ENCODE results near the gene PGGT1B. TPM values are rescaled to one million over a fixed set of nuclear protein-coding genes. Genes with fewer than 3 reads are reported as not detected.

The PGGT1B gene
- total RNA-seq, 3 donors from 2014 or later (not counting 1 experiment from before 2014, with no cell fraction given) = 39.5 to 60.1 (median 46.1) TPM

DNA sequence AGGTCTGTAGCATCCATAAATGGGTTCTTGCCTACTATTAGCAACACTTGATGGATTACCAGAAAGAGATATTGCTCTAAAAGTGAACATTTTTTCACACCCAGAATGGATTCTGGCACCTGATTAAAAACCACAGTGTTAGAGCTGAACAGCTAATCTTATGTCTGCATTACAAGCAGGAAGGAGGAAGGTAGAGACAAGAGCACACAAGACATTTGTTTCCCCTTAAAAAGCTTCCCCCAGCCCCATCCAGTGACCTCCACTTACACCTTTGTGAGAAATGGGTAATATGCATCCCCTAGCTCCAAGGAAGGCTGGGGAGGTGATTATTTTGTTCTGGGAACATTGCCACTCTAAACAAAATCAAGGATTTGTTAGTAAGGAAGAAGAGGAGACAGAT is 80.9 kb downstream of the PGGT1B start:
- intact Hi-C loops (cut with micrococcal nuclease) = no loop called here
- DNase-seq (no peak), ATAC-seq (peak in 1 of 3 donors; percentile 32)
- Mint-ChIP-seq H3K27ac (no peak overlapping the region), H3K4me3 (no peak overlapping the region), H3K9me3 (no peaks in the 10 kb centered on the region), H3K27me3 (ENCODE audit: low read depth in 2 of 2) (peaks cover 69 to 74% of the 10 kb centered on the region in 2 donors), H3K4me1 (peaks cover 19 to 20% of the 10 kb centered on the region in 2 donors), H3K36me3 (no peaks in the 10 kb centered on the region)
- H3K36me3 ChIP-seq (ENCODE audit: control insufficient read depth, insufficient read depth, low read length) = no peaks in the 10 kb centered on the region
- no peak overlapping the region for H3K4me3 ChIP-seq (ENCODE audit: low read length)
- TF ChIP-seq, protein P1, sequence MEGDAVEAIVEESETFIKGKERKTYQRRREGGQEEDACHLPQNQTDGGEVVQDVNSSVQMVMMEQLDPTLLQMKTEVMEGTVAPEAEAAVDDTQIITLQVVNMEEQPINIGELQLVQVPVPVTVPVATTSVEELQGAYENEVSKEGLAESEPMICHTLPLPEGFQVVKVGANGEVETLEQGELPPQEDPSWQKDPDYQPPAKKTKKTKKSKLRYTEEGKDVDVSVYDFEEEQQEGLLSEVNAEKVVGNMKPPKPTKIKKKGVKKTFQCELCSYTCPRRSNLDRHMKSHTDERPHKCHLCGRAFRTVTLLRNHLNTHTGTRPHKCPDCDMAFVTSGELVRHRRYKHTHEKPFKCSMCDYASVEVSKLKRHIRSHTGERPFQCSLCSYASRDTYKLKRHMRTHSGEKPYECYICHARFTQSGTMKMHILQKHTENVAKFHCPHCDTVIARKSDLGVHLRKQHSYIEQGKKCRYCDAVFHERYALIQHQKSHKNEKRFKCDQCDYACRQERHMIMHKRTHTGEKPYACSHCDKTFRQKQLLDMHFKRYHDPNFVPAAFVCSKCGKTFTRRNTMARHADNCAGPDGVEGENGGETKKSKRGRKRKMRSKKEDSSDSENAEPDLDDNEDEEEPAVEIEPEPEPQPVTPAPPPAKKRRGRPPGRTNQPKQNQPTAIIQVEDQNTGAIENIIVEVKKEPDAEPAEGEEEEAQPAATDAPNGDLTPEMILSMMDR (IDR thresholded peaks at IDR 0.05) = no peak
- peaks cover 2% of the 10 kb centered on the region for H3K9me3 ChIP-seq (ENCODE audit: control insufficient read depth, insufficient read depth, low read length)
- no peak overlapping the region for H3K27ac ChIP-seq (ENCODE audit: low read length)
- H3K4me1 ChIP-seq (ENCODE audit: control insufficient read depth, insufficient read depth, low read length) = peaks cover 19% of the 10 kb centered on the region
- peaks cover 67% of the 10 kb centered on the region for H3K27me3 ChIP-seq (ENCODE audit: control insufficient read depth, insufficient read depth, low read length)

DNA sequence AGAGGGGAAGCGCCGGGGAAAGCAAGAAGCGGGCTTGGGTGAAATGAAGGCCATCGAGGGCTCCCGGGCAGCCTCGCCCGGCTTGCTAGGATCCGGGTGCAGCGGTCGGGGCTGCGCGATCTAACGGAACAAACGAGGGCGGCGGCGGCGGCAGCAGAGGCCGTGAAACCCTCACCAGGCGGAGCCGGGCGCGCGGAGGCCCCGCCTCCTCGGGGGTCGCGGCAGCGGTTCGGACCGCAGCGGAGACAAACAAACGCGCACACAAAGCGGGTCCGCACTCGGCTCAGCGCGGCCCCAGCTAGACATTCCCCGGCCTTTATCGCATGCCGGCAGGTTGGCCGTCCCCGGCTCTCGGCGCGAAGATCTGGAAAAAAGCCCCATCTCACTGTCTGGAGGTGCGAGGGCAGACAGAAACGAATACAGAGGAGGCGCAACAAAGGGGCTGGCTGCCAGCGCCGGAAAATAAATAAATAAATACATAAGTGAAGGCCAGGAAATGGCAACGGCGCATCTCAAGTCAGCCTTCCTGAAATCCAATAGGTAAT is 82.4 kb downstream of the PGGT1B start:
- peak; percentile 54 to 77 (median 74) for ATAC-seq
- intact Hi-C loops (cut with micrococcal nuclease) = no loop called here
- under 1% methylated on average over 54 of the region's 54 CpGs for WGBS (ENCODE audit: insufficient coverage)

DNA sequence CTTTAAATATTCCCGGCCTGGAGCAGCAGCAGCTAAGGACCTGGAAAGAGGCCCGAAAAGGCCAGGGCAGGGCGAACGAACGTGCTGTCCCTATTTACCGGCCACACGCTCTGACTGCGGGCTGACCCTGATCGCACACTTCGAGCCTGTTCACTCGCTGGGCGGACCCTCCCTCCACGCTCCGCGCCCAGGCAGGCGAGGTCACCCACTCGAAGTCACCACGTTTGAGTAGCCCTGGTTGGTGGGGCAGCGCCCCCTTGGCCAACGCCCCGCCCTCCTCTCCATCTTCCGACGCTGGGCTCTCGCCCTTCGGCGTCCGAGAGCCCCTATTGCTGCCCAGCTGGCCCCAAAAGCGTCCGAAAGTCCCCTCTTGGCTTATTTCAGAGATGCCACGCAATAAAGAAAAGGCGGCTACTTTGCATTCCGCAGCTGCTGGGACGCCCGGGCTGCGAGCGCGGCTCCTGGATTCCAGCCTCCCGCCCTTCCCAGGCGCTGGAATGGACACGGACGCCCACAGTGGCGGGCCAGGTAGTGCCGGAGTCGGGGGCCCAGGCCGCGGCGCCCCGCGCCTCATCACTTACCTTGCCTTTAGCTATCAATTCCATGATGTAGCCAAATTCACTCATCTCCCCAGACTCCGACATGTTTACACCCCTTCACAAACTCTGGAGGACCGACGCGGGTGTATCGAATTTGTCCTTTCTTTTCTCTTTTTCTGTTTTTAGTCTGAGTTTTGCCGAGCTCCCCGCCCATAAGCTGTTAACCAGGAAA is 83.1 kb downstream of the PGGT1B start:
- H3K4me3 ChIP-seq (ENCODE audit: low read length) = peak overlapping the region; percentile 47
- H3K4me1 Mint-ChIP-seq = peaks cover 19 to 20% of the 10 kb centered on the region in 2 donors
- DNase-seq = no peak

More for the DNA sequence above, 82.4 kb downstream of the PGGT1B start:
- Histone ChIP-seq H3K36me3 (ENCODE audit: control insufficient read depth, insufficient read depth, low read length) (no peaks in the 10 kb centered on the region), H3K4me3 (ENCODE audit: low read length) (peak overlapping the region; percentile 47), H3K9me3 (ENCODE audit: control insufficient read depth, insufficient read depth, low read length) (peaks cover 2% of the 10 kb centered on the region), H3K27me3 (ENCODE audit: control insufficient read depth, insufficient read depth, low read length) (peaks cover 76% of the 10 kb centered on the region), H3K4me1 (ENCODE audit: control insufficient read depth, insufficient read depth, low read length) (peaks cover 19% of the 10 kb centered on the region), H3K27ac (ENCODE audit: low read length) (no peak overlapping the region)
- H3K27me3 Mint-ChIP-seq (ENCODE audit: low read depth in 2 of 2) = peaks cover 66 to 82% of the 10 kb centered on the region in 2 donors
- no peaks in the 10 kb centered on the region for H3K9me3 Mint-ChIP-seq
- peak overlapping the region; percentile 94 for H3K4me3 Mint-ChIP-seq
- peak overlapping the region in 1 of 2 donors; percentile 7 for H3K27ac Mint-ChIP-seq
- H3K36me3 Mint-ChIP-seq = no peaks in the 10 kb centered on the region
- peak; percentile 29 to 41 for DNase-seq
- peaks cover 19 to 20% of the 10 kb centered on the region in 2 donors for H3K4me1 Mint-ChIP-seq
- TF ChIP-seq, protein P1 (IDR thresholded peaks at IDR 0.05) = no peak

More for the DNA sequence above, 83.1 kb downstream of the PGGT1B start:
- peaks cover 2% of the 10 kb centered on the region for H3K9me3 ChIP-seq (ENCODE audit: control insufficient read depth, insufficient read depth, low read length)
- peak; percentile 16 to 33 (median 30) for ATAC-seq
- H3K4me1 ChIP-seq (ENCODE audit: control insufficient read depth, insufficient read depth, low read length) = peaks cover 19% of the 10 kb centered on the region
- TF ChIP-seq, protein P1 (IDR thresholded peaks at IDR 0.05) = no peak
- no peaks in the 10 kb centered on the region for H3K36me3 ChIP-seq (ENCODE audit: control insufficient read depth, insufficient read depth, low read length)
- intact Hi-C loops (cut with micrococcal nuclease) = no loop called here
- H3K27ac Mint-ChIP-seq = peak overlapping the region in 1 of 2 donors; percentile 7
- H3K27me3 Mint-ChIP-seq (ENCODE audit: low read depth in 2 of 2) = peaks cover 65 to 84% of the 10 kb centered on the region in 2 donors
- H3K27me3 ChIP-seq (ENCODE audit: control insufficient read depth, insufficient read depth, low read length) = peaks cover 77% of the 10 kb centered on the region
- H3K27ac ChIP-seq (ENCODE audit: low read length) = no peak overlapping the region
- H3K36me3 Mint-ChIP-seq = no peaks in the 10 kb centered on the region
- H3K4me3 Mint-ChIP-seq = peak overlapping the region; percentile 94
- WGBS (ENCODE audit: insufficient coverage) = 6% methylated on average over 56 of the region's 56 CpGs
- no peaks in the 10 kb centered on the region for H3K9me3 Mint-ChIP-seq

Data from natural killer cell (primary cell).